IMR-90 (cell line): ENCODE data around the gene PHACTR3. TPM values are rescaled to one million over a fixed set of nuclear protein-coding genes. Genes with fewer than 3 reads are reported as not detected.

Experiments
- ATAC-seq: fragments of 200-7000 bp; cut with Tn5 transposase; 2 replicates; pipeline ENCODE4 v1.9.1; 2020; ENCODE audit warnings: low read depth, mild to moderate bottlenecking, moderate library complexity
- BruUV-seq: library from RNA; stranded (reverse); fragments of 400-500 nt; replicated peaks from 2 replicates; lab custom pipeline; 2021; lab: Mats Ljungman, UMichigan
- CTCF ChIA-PET: fragments of 300-600 bp; formaldehyde crosslinking; extraction: SDS; loops from one replicate; lab custom pipeline; 2021; ENCODE audit warnings: antibody characterized with exemption; lab: Yijun Ruan, JAX
- POLR2A ChIA-PET: fragments of 300-600 bp; sonication (Branson Sonifier 250); formaldehyde crosslinking; loops from one replicate; lab custom pipeline; 2022; ENCODE audit warnings: antibody characterized with exemption; ENCODE audit not compliant: unreplicated experiment; lab: Charles Lee
- DNase-seq: peaks from one replicate; pipeline ENCODE4 v3.0.0; 2013
- H2AFZ ChIP-seq: replicated peaks from 2 replicates; pipeline ENCODE3; 2013; ENCODE audit warnings: low read length, mild to moderate bottlenecking; ENCODE audit not compliant: poor library complexity
- H2AK5ac ChIP-seq: 2 replicates; pipeline ENCODE4 v1.6.1; 2013; ENCODE audit warnings: low read depth, low read length, inconsistent platforms
- H2AK9ac ChIP-seq: replicated peaks from 2 replicates; pipeline ENCODE3; 2013; ENCODE audit warnings: mild to moderate bottlenecking, low read depth, low read length, moderate library complexity; ENCODE audit not compliant: poor library complexity
- H2BK120ac ChIP-seq: 2 replicates; pipeline ENCODE4 v1.6.1; 2013; ENCODE audit warnings: low read depth, low read length, inconsistent platforms
- H2BK15ac ChIP-seq: 3 replicates; pipeline ENCODE4 v1.6.1; 2013; ENCODE audit warnings: low read depth, low read length, inconsistent platforms
- H2BK20ac ChIP-seq: 2 replicates; pipeline ENCODE4 v1.6.1; 2013; ENCODE audit warnings: low read depth, mild to moderate bottlenecking, inconsistent platforms, low read length, moderate library complexity
- H2BK5ac ChIP-seq: 2 replicates; pipeline ENCODE4 v1.6.1; 2013; ENCODE audit warnings: mild to moderate bottlenecking, low read depth, low read length, inconsistent platforms; ENCODE audit not compliant: poor library complexity, severe bottlenecking
- H3K14ac ChIP-seq: replicated peaks from 2 replicates; pipeline ENCODE4 v1.6.1; 2013; ENCODE audit warnings: low read depth, low read length, inconsistent platforms
- H3K18ac ChIP-seq: 2 replicates; pipeline ENCODE4 v1.6.1; 2013; ENCODE audit warnings: low read depth, low read length, control low read depth
- H3K23ac ChIP-seq: 2 replicates; pipeline ENCODE4 v1.6.1; 2013; ENCODE audit warnings: low read depth, low read length, inconsistent platforms
- H3K27ac ChIP-seq: 2 replicates; pipeline ENCODE4 v1.5.1; 2013; ENCODE audit warnings: mild to moderate bottlenecking, control low read depth, low read length; ENCODE audit not compliant: insufficient read depth
- H3K27me3 ChIP-seq: 2 replicates; pipeline ENCODE4 v1.6.1; 2013; ENCODE audit warnings: low read length; ENCODE audit not compliant: control insufficient read depth, insufficient read depth
- H3K36me3 ChIP-seq: 2 replicates; pipeline ENCODE4 v1.6.1; 2013; ENCODE audit warnings: low read length, mixed read lengths; ENCODE audit not compliant: control insufficient read depth, insufficient read depth
- H3K4ac ChIP-seq: 2 replicates; pipeline ENCODE4 v1.6.1; 2013; ENCODE audit warnings: low read depth, low read length, inconsistent platforms
- H3K4me1 ChIP-seq: 2 replicates; pipeline ENCODE4 v1.6.1; 2013; ENCODE audit warnings: low read length, mixed read lengths; ENCODE audit not compliant: control insufficient read depth, insufficient read depth
- H3K4me2 ChIP-seq: 2 replicates; pipeline ENCODE4 v1.6.1; 2013; ENCODE audit warnings: low read depth, mild to moderate bottlenecking, control low read depth, low read length, moderate library complexity
- H3K4me3 ChIP-seq: 2 replicates; pipeline ENCODE4 v1.5.1; 2013; ENCODE audit warnings: low read depth, mild to moderate bottlenecking, control low read depth, low read length, moderate library complexity; ENCODE audit not compliant: insufficient read depth
- H3K56ac ChIP-seq: 2 replicates; pipeline ENCODE4 v1.6.1; 2013; ENCODE audit warnings: low read length, inconsistent platforms; ENCODE audit not compliant: insufficient read depth; ENCODE audit errors: extremely low read depth
- H3K79me1 ChIP-seq, 2 experiments: 2 replicates each; pipeline ENCODE4 v1.6.1; 2013; ENCODE audit warnings: low read length in 2 of 2, inconsistent platforms in 1 of 2, low read depth in 1 of 2
- H3K9ac ChIP-seq: 2 replicates; pipeline ENCODE4 v1.6.1; 2013; ENCODE audit warnings: low read depth, low read length, control low read depth
- H3K9me1 ChIP-seq: 2 replicates; pipeline ENCODE4 v1.6.1; 2013; ENCODE audit warnings: low read length, inconsistent platforms; ENCODE audit not compliant: insufficient read depth
- H3K9me3 ChIP-seq: 2 replicates; pipeline ENCODE4 v1.6.1; 2013; ENCODE audit warnings: low read length; ENCODE audit not compliant: control insufficient read depth, insufficient read depth
- H4K20me1 ChIP-seq: 2 replicates; pipeline ENCODE4 v1.6.1; 2013; ENCODE audit warnings: low read length, inconsistent platforms; ENCODE audit not compliant: insufficient read depth
- H4K5ac ChIP-seq: 2 replicates; pipeline ENCODE4 v1.6.1; 2013; ENCODE audit warnings: mild to moderate bottlenecking, low read depth, low read length, control low read depth
- H4K8ac ChIP-seq, 2 experiments: 2 replicates each; pipeline ENCODE4 v1.6.1; 2013; ENCODE audit warnings: low read depth in 2 of 2, low read length in 2 of 2, control low read depth in 1 of 2, inconsistent platforms in 1 of 2
- H4K91ac ChIP-seq: 2 replicates; pipeline ENCODE4 v1.6.1; 2013; ENCODE audit warnings: low read depth, low read length, inconsistent platforms; ENCODE audit not compliant: insufficient read depth
- BHLHE40 ChIP-seq: fragments of 150-350 bp; IDR thresholded peaks from 2 replicates; pipeline ENCODE4 v1.6.1; 2016; ENCODE audit warnings: mild to moderate bottlenecking, low read depth, low read length
- CEBPB ChIP-seq: IDR thresholded peaks from 2 replicates; pipeline ENCODE4 v1.6.1; 2012; ENCODE audit warnings: low read depth, low read length, improper control_type of control experiment
- FOS ChIP-seq: fragments of 150-350 bp; IDR thresholded peaks from 2 replicates; pipeline ENCODE4 v1.6.1; 2016; ENCODE audit warnings: low read depth, low read length
- MAFK ChIP-seq: IDR thresholded peaks from 2 replicates; pipeline ENCODE4 v1.6.1; 2012; ENCODE audit warnings: low read depth, low read length, improper control_type of control experiment
- MAZ ChIP-seq: IDR thresholded peaks from 2 replicates; pipeline ENCODE4 v1.6.1; 2012; ENCODE audit warnings: low read depth, mild to moderate bottlenecking, low read length, improper control_type of control experiment, moderate library complexity, borderline replicate concordance
- MXI1 ChIP-seq: IDR thresholded peaks from 2 replicates; pipeline ENCODE4 v1.6.1; 2012; ENCODE audit warnings: low read depth, mild to moderate bottlenecking, low read length, moderate library complexity, borderline replicate concordance
- NFE2L2 ChIP-seq: fragments of 150-350 bp; IDR thresholded peaks from 2 replicates; pipeline ENCODE4 v1.6.1; 2016; ENCODE audit warnings: low read depth, mild to moderate bottlenecking, low read length
- POLR2A ChIP-seq: IDR thresholded peaks from 2 replicates; pipeline ENCODE4 v1.6.1; 2012; ENCODE audit warnings: mild to moderate bottlenecking, low read depth, low read length
- RAD21 ChIP-seq: IDR thresholded peaks from 2 replicates; pipeline ENCODE4 v1.6.1; 2012; ENCODE audit warnings: low read length, improper control_type of control experiment
- RCOR1 ChIP-seq: IDR thresholded peaks from 2 replicates; pipeline ENCODE4 v1.6.1; 2012; ENCODE audit warnings: mild to moderate bottlenecking, low read length, improper control_type of control experiment; ENCODE audit not compliant: insufficient replicate concordance
- RFX5 ChIP-seq: IDR thresholded peaks from 2 replicates; pipeline ENCODE4 v1.8.0; 2012; ENCODE audit warnings: low read depth, mild to moderate bottlenecking, low read length, moderate library complexity
- SMC3 ChIP-seq: fragments of 150-350 bp; IDR thresholded peaks from 2 replicates; pipeline ENCODE4 v1.6.1; 2016; ENCODE audit warnings: low read depth, mild to moderate bottlenecking, antibody characterized with exemption, low read length, moderate library complexity
- WGBS, 2 experiments: methylation state at CpG; one replicate each; pipeline versions ENCODE4 v1.1.5 to v1.1.7; 2013; ENCODE audit warnings: missing lambda C conversion rate in 2 of 2; ENCODE audit not compliant: insufficient read length in 1 of 2; ENCODE audit errors: extremely low coverage in 2 of 2; 5-methylcytosine and 5-hydroxymethylcytosine counted together
- dilution Hi-C: fragments of 300-500 bp; cut with HindIII; formaldehyde crosslinking; loops from one replicate; pipeline ENCODE4 v1.14.3; 2018; ENCODE audit warnings: low sequenced_read_pairs; ENCODE audit not compliant: unreplicated experiment
- in situ Hi-C: fragments of 300-500 bp; cut with MboI; formaldehyde crosslinking; loops from 3 replicates; pipeline ENCODE4 v1.14.3; 2019; ENCODE audit warnings: low sequenced_read_pairs, inconsistent platforms, mixed read lengths
- intact Hi-C: fragments of 100-400 bp; cut with micrococcal nuclease; formaldehyde crosslinking; loops from 2 replicates; pipeline ENCODE4 v1.10.0; 2022
- polyA plus RNA-seq, 3 experiments: library from polyadenylated mRNA; depleted of rRNA; stranded (reverse); fragments of >200 nt; gene quantifications; 2 replicates each; pipeline ENCODE4 v1.2.3, GENCODE V29; 2012; ENCODE audit warnings: low replicate concordance in 1 of 3
- total RNA-seq: library from RNA; depleted of rRNA; stranded (reverse); fragments of >200 nt; gene quantifications from 2 replicates; pipeline ENCODE4 v1.2.3, GENCODE V29; 2012
- TF ChIP-seq, protein P1 (sequence below): fragments of 150-350 bp; IDR thresholded peaks from 2 replicates; pipeline ENCODE4 v1.6.1; 2017; ENCODE audit warnings: mild to moderate bottlenecking, antibody characterized with exemption, low read length, low read depth
- TF ChIP-seq, protein P2 (sequence below): fragments of 150-350 bp; IDR thresholded peaks from 2 replicates; pipeline ENCODE4 v1.6.1; 2016; ENCODE audit warnings: low read depth, mild to moderate bottlenecking, low read length, moderate library complexity, borderline replicate concordance
- TF ChIP-seq, protein P3 (sequence below): conservative IDR thresholded peaks from 2 replicates; pipeline ENCODE4 v1.5.1; 2012; ENCODE audit warnings: mild to moderate bottlenecking, low read depth, low read length, improper control_type of control experiment

Gene PHACTR3
- total and polyA plus RNA-seq, 2 of the 4 experiments (the other 2 are of a cell fraction): not detected

DNA sequence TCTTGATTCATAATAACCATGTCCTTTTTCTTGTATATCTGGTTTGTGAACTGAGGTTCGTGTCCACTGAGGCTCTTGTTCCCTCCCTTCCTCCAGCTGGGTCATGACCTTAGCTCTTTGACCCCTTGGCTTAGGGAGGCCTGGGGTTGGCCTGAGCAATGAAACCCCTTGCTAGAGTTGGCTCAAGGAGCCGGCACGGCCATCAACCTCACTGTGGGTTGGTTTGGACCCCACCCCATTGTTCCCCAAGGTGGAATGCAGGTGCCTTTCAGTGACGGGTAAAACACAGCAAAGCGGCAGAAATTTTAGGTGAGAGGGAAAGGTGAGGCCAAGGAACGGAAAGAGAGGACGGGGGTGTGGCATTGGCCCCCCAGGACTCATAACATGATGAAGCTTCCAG lies 44.5 kb upstream of the PHACTR3 start:
- Histone ChIP-seq H3K79me1 (no peaks in the 10 kb centered on the region), H2AK9ac (no peak overlapping the region), H4K91ac (no peak overlapping the region), H3K18ac (no peak overlapping the region), H2BK15ac (no peak overlapping the region), H3K23ac (no peak overlapping the region), H3K9me1 (no peaks in the 10 kb centered on the region), H2BK20ac (no peak overlapping the region), H3K9me3 (0 out of 2 replicates have a peak, but pooled peaks cover 2% of the 10 kb centered on the region), H3K9ac (no peak overlapping the region), H3K4me2 (no peak overlapping the region), H2AK5ac (no peak overlapping the region), H2AFZ (no peak overlapping the region), H3K27ac (no peak overlapping the region), H3K27me3 (no peaks in the 10 kb centered on the region), H2BK5ac (no peak overlapping the region), H4K8ac (no peak overlapping the region), H3K4me1 (no peaks in the 10 kb centered on the region), H3K14ac (no peak overlapping the region), H4K5ac (no peak overlapping the region), H4K20me1 (no peaks in the 10 kb centered on the region), H3K4ac (no peak overlapping the region), H3K56ac (no peak overlapping the region), H3K4me3 (no peak overlapping the region), H3K36me3 (no peaks in the 10 kb centered on the region), H2BK120ac (no peak overlapping the region)
- ChIA-PET CTCF (interaction anchor here (1.5 kb wide), 1 partner anchor 12 kb away, joined by 5 read pairs; no protein-coding TSS in a partner anchor), POLR2A (no interaction called here)
- in situ Hi-C loops (no loop called here), dilution Hi-C loops (no loop called here), intact Hi-C loops (no loop called here)
- no peak for ATAC-seq
- DNase-seq: no peak
- TF ChIP-seq FOS (no peak), SMC3 (no peak), RAD21 (no peak), MXI1 (no peak), MAZ (no peak), BHLHE40 (no peak), NFE2L2 (no peak), RCOR1 (no peak), CEBPB (no peak), POLR2A (no peak), RFX5 (no peak), MAFK (no peak)
- TF ChIP-seq, protein P1, sequence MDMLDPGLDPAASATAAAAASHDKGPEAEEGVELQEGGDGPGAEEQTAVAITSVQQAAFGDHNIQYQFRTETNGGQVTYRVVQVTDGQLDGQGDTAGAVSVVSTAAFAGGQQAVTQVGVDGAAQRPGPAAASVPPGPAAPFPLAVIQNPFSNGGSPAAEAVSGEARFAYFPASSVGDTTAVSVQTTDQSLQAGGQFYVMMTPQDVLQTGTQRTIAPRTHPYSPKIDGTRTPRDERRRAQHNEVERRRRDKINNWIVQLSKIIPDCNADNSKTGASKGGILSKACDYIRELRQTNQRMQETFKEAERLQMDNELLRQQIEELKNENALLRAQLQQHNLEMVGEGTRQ: no peak
- TF ChIP-seq, protein P2, sequence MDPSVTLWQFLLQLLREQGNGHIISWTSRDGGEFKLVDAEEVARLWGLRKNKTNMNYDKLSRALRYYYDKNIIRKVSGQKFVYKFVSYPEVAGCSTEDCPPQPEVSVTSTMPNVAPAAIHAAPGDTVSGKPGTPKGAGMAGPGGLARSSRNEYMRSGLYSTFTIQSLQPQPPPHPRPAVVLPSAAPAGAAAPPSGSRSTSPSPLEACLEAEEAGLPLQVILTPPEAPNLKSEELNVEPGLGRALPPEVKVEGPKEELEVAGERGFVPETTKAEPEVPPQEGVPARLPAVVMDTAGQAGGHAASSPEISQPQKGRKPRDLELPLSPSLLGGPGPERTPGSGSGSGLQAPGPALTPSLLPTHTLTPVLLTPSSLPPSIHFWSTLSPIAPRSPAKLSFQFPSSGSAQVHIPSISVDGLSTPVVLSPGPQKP: no peak
- TF ChIP-seq, protein P3, sequence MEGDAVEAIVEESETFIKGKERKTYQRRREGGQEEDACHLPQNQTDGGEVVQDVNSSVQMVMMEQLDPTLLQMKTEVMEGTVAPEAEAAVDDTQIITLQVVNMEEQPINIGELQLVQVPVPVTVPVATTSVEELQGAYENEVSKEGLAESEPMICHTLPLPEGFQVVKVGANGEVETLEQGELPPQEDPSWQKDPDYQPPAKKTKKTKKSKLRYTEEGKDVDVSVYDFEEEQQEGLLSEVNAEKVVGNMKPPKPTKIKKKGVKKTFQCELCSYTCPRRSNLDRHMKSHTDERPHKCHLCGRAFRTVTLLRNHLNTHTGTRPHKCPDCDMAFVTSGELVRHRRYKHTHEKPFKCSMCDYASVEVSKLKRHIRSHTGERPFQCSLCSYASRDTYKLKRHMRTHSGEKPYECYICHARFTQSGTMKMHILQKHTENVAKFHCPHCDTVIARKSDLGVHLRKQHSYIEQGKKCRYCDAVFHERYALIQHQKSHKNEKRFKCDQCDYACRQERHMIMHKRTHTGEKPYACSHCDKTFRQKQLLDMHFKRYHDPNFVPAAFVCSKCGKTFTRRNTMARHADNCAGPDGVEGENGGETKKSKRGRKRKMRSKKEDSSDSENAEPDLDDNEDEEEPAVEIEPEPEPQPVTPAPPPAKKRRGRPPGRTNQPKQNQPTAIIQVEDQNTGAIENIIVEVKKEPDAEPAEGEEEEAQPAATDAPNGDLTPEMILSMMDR: no peak
- no TSS peak for BruUV-seq
- 53% methylated on average over 3 of the region's 7 CpGs; no CpG with 5 or more reads in 1 of the 2 experiments for WGBS, 2 experiments
